HL-60 (cell line): Measurements from ENCODE around the gene BPTF.
"Not testable (repeated sequence)": the region's sequence is repeated elsewhere in the genome, so short reads cannot be mapped to it uniquely, and the experiment has no call there.

ENCODE experiments used
- CTCF ChIP-seq: IDR thresholded peaks from one replicate; pipeline ENCODE4 v1.5.1; 2011; ENCODE audit warnings: low read length, control low read depth, inconsistent platforms; ENCODE audit not compliant: insufficient read depth
- POLR2AphosphoS5 ChIP-seq: IDR thresholded peaks from 2 replicates; pipeline ENCODE4 v1.6.1; 2012; ENCODE audit warnings: low read depth
- REST ChIP-seq: IDR thresholded peaks from 2 replicates; pipeline ENCODE4 v1.6.1; 2012; ENCODE audit warnings: low read depth; ENCODE audit not compliant: insufficient replicate concordance
- SPI1 ChIP-seq: IDR thresholded peaks from 2 replicates; pipeline ENCODE4 v1.6.1; 2012; ENCODE audit warnings: low read depth, mild to moderate bottlenecking, borderline replicate concordance

- TF ChIP-seq SPI1, REST, CTCF, POLR2AphosphoS5: not testable (repeated sequence)
These were observed 22.9 kb downstream of the BPTF start for GRCh38 chr17:67848189-67848588.
